HEK293T (cell line): ENCODE results near the gene CERS4.

ENCODE experiments used
- ARNT ChIP-seq: fragments of 450-650 bp; IDR thresholded peaks from 2 replicates; pipeline ENCODE4 v1.6.1; 2017; ENCODE audit warnings: mild to moderate bottlenecking
- FOXM1 ChIP-seq: fragments of 450-650 bp; IDR thresholded peaks from 2 replicates; pipeline ENCODE4 v1.6.1; 2017; ENCODE audit warnings: mild to moderate bottlenecking, borderline replicate concordance
- NFRKB ChIP-seq: fragments of 450-650 bp; IDR thresholded peaks from 2 replicates; pipeline ENCODE4 v1.6.1; 2016; ENCODE audit warnings: mild to moderate bottlenecking, moderate library complexity
- TARDBP ChIP-seq: fragments of 450-650 bp; IDR thresholded peaks from 2 replicates; pipeline ENCODE4 v1.6.1; 2016

DNA sequence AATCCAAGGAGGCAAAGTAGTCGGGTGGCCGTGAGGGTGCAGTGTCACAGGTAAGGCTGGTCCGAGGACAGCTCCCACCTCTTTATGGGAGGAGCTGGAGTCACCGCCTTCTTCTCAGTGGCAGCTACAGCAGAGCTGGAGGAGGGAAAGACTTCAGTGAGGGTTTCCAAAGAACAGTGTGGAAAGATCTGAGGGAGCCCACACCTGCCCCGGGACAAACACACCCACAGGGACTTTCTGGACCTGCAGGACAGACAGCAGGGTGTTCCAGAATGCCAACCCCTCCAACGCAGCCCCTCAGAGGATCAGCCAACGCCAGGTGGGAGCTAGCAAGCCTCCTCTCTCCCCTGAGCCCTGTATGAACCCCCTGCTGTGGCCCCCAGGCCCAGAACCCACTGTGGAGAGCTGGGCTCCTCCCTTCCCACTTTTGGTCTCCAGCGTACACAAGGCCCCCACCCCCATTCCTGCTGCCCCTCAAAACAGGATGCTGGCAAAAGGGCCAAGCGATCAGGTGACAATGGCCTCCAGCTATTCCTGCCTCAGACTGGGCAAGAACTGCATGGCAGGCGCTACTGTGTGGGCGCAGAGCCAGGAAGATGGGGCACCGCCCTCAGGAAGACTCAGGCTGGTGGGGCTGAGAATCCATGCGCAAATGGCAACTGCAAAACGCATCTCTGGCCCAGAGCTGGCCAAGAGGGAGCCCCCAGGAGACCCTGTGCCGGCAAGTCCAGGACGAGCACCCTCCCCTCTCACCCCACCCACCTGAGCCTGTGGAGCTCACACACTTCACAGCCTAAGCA, 102.5 kb downstream of the CERS4 start:
- no peak for TF ChIP-seq TARDBP
- no peak for TF ChIP-seq FOXM1
- no peak for TF ChIP-seq NFRKB
- TF ChIP-seq ARNT = no peak
